ENCODE measurements around the gene GPBAR1.

GPBAR1 gene

GRCh38 chr2:218260742-218261422 lies at the start of gene GPBAR1:
TSS of gene GPBAR1 (plus strand) at chr2:218261015. CDS start at chr2:218262725, 1,710 bp downstream.
- no peak within 1 kb of the TSS for H3K9ac ChIP-seq (ENCODE audit: low read length)
- H3K4me1 ChIP-seq (ENCODE audit: control insufficient read depth, insufficient read depth, low read length) = peaks cover 49% of the 10 kb centered on the region
- peaks cover 14% of the 10 kb centered on the region for H3K36me3 ChIP-seq (ENCODE audit: control insufficient read depth, insufficient read depth, low read length)

GRCh38 chr2:218214116-218214515 lies 46.7 kb upstream of the GPBAR1 start:
- Histone ChIP-seq H3K27me3 (ENCODE audit: control insufficient read depth, insufficient read depth, low read length) (no peaks in the 10 kb centered on the region), H3K36me3 (ENCODE audit: control insufficient read depth, insufficient read depth, low read length) (no peaks in the 10 kb centered on the region), H3K9ac (ENCODE audit: low read length) (no peak overlapping the region), H3K4me1 (ENCODE audit: control insufficient read depth, insufficient read depth, low read length) (peaks cover 8% of the 10 kb centered on the region), H3K27ac (ENCODE audit: low read depth, low read length) (no peak overlapping the region), H3K4me3 (ENCODE audit: low read length) (no peak overlapping the region)

More at GRCh38 chr2:218260742-218261422, at the start of gene GPBAR1:
- Histone ChIP-seq H3K27me3 (ENCODE audit: control insufficient read depth, insufficient read depth, low read length) (no peaks in the 10 kb centered on the region), H3K27ac (ENCODE audit: low read depth, low read length) (peak within 1 kb of the TSS; percentile 83), H3K4me3 (ENCODE audit: low read length) (peak within 1 kb of the TSS; percentile 15)

GRCh38 chr2:218216336-218216673 lies 44.5 kb upstream of the GPBAR1 start:
- Histone ChIP-seq H3K27ac (ENCODE audit: low read depth, low read length) (peak overlapping the region; percentile 93), H3K9ac (ENCODE audit: low read length) (no peak overlapping the region), H3K4me3 (ENCODE audit: low read length) (peak overlapping the region; percentile 76), H3K27me3 (ENCODE audit: control insufficient read depth, insufficient read depth, low read length) (no peaks in the 10 kb centered on the region), H3K36me3 (ENCODE audit: control insufficient read depth, insufficient read depth, low read length) (no peaks in the 10 kb centered on the region), H3K4me1 (ENCODE audit: control insufficient read depth, insufficient read depth, low read length) (peaks cover 25% of the 10 kb centered on the region)

- no peaks in the 10 kb centered on the region for H3K27me3 ChIP-seq (ENCODE audit: control insufficient read depth, insufficient read depth, low read length)
These were observed 44.0 kb upstream of the GPBAR1 start, which contains the start of gene ARPC2 for GRCh38 chr2:218216674-218217359. TSS of gene ARPC2 (plus strand) at chr2:218217189. CDS start at chr2:218217471, 282 bp downstream.

GRCh38 chr2:218217360-218218267 lies 43.2 kb upstream of the GPBAR1 start:
- H3K4me3 ChIP-seq (ENCODE audit: low read length) = peak overlapping the region; percentile 76
- H3K36me3 ChIP-seq (ENCODE audit: control insufficient read depth, insufficient read depth, low read length) = no peaks in the 10 kb centered on the region
- peak overlapping the region; percentile 93 for H3K27ac ChIP-seq (ENCODE audit: low read depth, low read length)
- H3K9ac ChIP-seq (ENCODE audit: low read length) = peak overlapping the region; percentile 96
- H3K27me3 ChIP-seq (ENCODE audit: control insufficient read depth, insufficient read depth, low read length) = no peaks in the 10 kb centered on the region
- peaks cover 31% of the 10 kb centered on the region for H3K4me1 ChIP-seq (ENCODE audit: control insufficient read depth, insufficient read depth, low read length)

More at GRCh38 chr2:218216674-218217359, 44.0 kb upstream of the GPBAR1 start, which contains the start of gene ARPC2:
- Histone ChIP-seq H3K4me3 (ENCODE audit: low read length) (peak within 1 kb of the TSS; percentile 76), H3K27ac (ENCODE audit: low read depth, low read length) (peak within 1 kb of the TSS; percentile 93), H3K4me1 (ENCODE audit: control insufficient read depth, insufficient read depth, low read length) (peaks cover 26% of the 10 kb centered on the region), H3K36me3 (ENCODE audit: control insufficient read depth, insufficient read depth, low read length) (no peaks in the 10 kb centered on the region), H3K9ac (ENCODE audit: low read length) (peak within 1 kb of the TSS; percentile 96)

- Histone ChIP-seq H3K9ac (ENCODE audit: low read length) (peak overlapping the region; percentile 96), H3K4me1 (ENCODE audit: control insufficient read depth, insufficient read depth, low read length) (peaks cover 32% of the 10 kb centered on the region), H3K27me3 (ENCODE audit: control insufficient read depth, insufficient read depth, low read length) (no peaks in the 10 kb centered on the region), H3K27ac (ENCODE audit: low read depth, low read length) (peak overlapping the region; percentile 93), H3K4me3 (ENCODE audit: low read length) (peak overlapping the region; percentile 76), H3K36me3 (ENCODE audit: control insufficient read depth, insufficient read depth, low read length) (no peaks in the 10 kb centered on the region)
These were observed 42.3 kb upstream of the GPBAR1 start for GRCh38 chr2:218218268-218219185.

GRCh38 chr2:218219934-218220333 lies 40.9 kb upstream of the GPBAR1 start:
- Histone ChIP-seq H3K4me3 (ENCODE audit: low read length) (peak overlapping the region; percentile 47), H3K36me3 (ENCODE audit: control insufficient read depth, insufficient read depth, low read length) (peaks cover 2% of the 10 kb centered on the region), H3K27ac (ENCODE audit: low read depth, low read length) (no peak overlapping the region), H3K9ac (ENCODE audit: low read length) (no peak overlapping the region), H3K4me1 (ENCODE audit: control insufficient read depth, insufficient read depth, low read length) (peaks cover 32% of the 10 kb centered on the region), H3K27me3 (ENCODE audit: control insufficient read depth, insufficient read depth, low read length) (no peaks in the 10 kb centered on the region)

GRCh38 chr2:218221000-218221399 lies 39.8 kb upstream of the GPBAR1 start:
- peaks cover 32% of the 10 kb centered on the region for H3K4me1 ChIP-seq (ENCODE audit: control insufficient read depth, insufficient read depth, low read length)
- no peak overlapping the region for H3K9ac ChIP-seq (ENCODE audit: low read length)
- no peak overlapping the region for H3K4me3 ChIP-seq (ENCODE audit: low read length)
- H3K36me3 ChIP-seq (ENCODE audit: control insufficient read depth, insufficient read depth, low read length) = peaks cover 2% of the 10 kb centered on the region
- no peak overlapping the region for H3K27ac ChIP-seq (ENCODE audit: low read depth, low read length)
- H3K27me3 ChIP-seq (ENCODE audit: control insufficient read depth, insufficient read depth, low read length) = no peaks in the 10 kb centered on the region

- H3K4me1 ChIP-seq (ENCODE audit: control insufficient read depth, insufficient read depth, low read length) = peaks cover 30% of the 10 kb centered on the region
- H3K9ac ChIP-seq (ENCODE audit: low read length) = no peak overlapping the region
- no peak overlapping the region for H3K27ac ChIP-seq (ENCODE audit: low read depth, low read length)
- H3K36me3 ChIP-seq (ENCODE audit: control insufficient read depth, insufficient read depth, low read length) = peaks cover 2% of the 10 kb centered on the region
- H3K4me3 ChIP-seq (ENCODE audit: low read length) = no peak overlapping the region
- H3K27me3 ChIP-seq (ENCODE audit: control insufficient read depth, insufficient read depth, low read length) = no peaks in the 10 kb centered on the region
These were observed 37.8 kb upstream of the GPBAR1 start for GRCh38 chr2:218223046-218223445.

- H3K4me1 ChIP-seq (ENCODE audit: control insufficient read depth, insufficient read depth, low read length) = peaks cover 24% of the 10 kb centered on the region
- peaks cover 9% of the 10 kb centered on the region for H3K36me3 ChIP-seq (ENCODE audit: control insufficient read depth, insufficient read depth, low read length)
- H3K27ac ChIP-seq (ENCODE audit: low read depth, low read length) = no peak overlapping the region
- H3K27me3 ChIP-seq (ENCODE audit: control insufficient read depth, insufficient read depth, low read length) = no peaks in the 10 kb centered on the region
- no peak overlapping the region for H3K9ac ChIP-seq (ENCODE audit: low read length)
- H3K4me3 ChIP-seq (ENCODE audit: low read length) = no peak overlapping the region
These were observed 36.6 kb upstream of the GPBAR1 start for GRCh38 chr2:218224186-218224585.

- no peak overlapping the region for H3K4me3 ChIP-seq (ENCODE audit: low read length)
- no peak overlapping the region for H3K9ac ChIP-seq (ENCODE audit: low read length)
- H3K27ac ChIP-seq (ENCODE audit: low read depth, low read length) = no peak overlapping the region
- peaks cover 8% of the 10 kb centered on the region for H3K4me1 ChIP-seq (ENCODE audit: control insufficient read depth, insufficient read depth, low read length)
- H3K36me3 ChIP-seq (ENCODE audit: control insufficient read depth, insufficient read depth, low read length) = peaks cover 15% of the 10 kb centered on the region
- H3K27me3 ChIP-seq (ENCODE audit: control insufficient read depth, insufficient read depth, low read length) = no peaks in the 10 kb centered on the region
These were observed 33.9 kb upstream of the GPBAR1 start for GRCh38 chr2:218226903-218227302.

Measured in rectal smooth muscle tissue (tissue), 1 donor.